Endothelial cell (in vitro differentiated cells): ENCODE data around the gene ZFHX3. TPM values are rescaled to one million over a fixed set of nuclear protein-coding genes. Genes with fewer than 3 reads are reported as not detected.

Experiments
- DNase-seq: peaks from one replicate; pipeline ENCODE4 v3.0.0; 2021; ENCODE audit warnings: low spot score
- H3K27ac Mint-ChIP-seq: one replicate; pipeline ENCODE4 v1.8.0; 2021; ENCODE audit warnings: mixed read lengths, inconsistent platforms; ENCODE audit not compliant: unreplicated experiment
- H3K27me3 Mint-ChIP-seq: one replicate; pipeline ENCODE4 v1.8.0; 2021; ENCODE audit warnings: mild to moderate bottlenecking, moderate library complexity, mixed read lengths, inconsistent platforms; ENCODE audit not compliant: unreplicated experiment
- H3K36me3 Mint-ChIP-seq: one replicate; pipeline ENCODE4 v1.8.0; 2021; ENCODE audit warnings: mild to moderate bottlenecking, low read depth, mixed read lengths, inconsistent platforms; ENCODE audit not compliant: unreplicated experiment
- H3K4me1 Mint-ChIP-seq: one replicate; pipeline ENCODE4 v1.8.0; 2021; ENCODE audit warnings: mild to moderate bottlenecking, mixed read lengths, inconsistent platforms; ENCODE audit not compliant: unreplicated experiment
- H3K4me3 Mint-ChIP-seq: one replicate; pipeline ENCODE4 v1.8.0; 2021; ENCODE audit warnings: mild to moderate bottlenecking, mixed read lengths, inconsistent platforms; ENCODE audit not compliant: unreplicated experiment
- H3K9me3 Mint-ChIP-seq: one replicate; pipeline ENCODE4 v1.8.0; 2021; ENCODE audit warnings: mixed read lengths, inconsistent platforms; ENCODE audit not compliant: unreplicated experiment
- total RNA-seq: library from RNA; stranded (reverse); fragmentation: NEBNext Ultra II Directional; extraction: Animal tissue kit (Norgen Biotek cat#: 25700); gene quantifications from one replicate; pipeline ENCODE4 v1.2.1, GENCODE V29; 2021; ENCODE audit not compliant: unreplicated experiment
- TF ChIP-seq, protein P1 (sequence below): fragments of 200-600 bp; sonication (generic); IDR thresholded peaks from one replicate; pipeline ENCODE4 v1.5.0; 2021; ENCODE audit warnings: antibody characterized with exemption; ENCODE audit not compliant: unreplicated experiment

The ZFHX3 gene
- total RNA-seq, 1 donor from 2014 or later = 17.7 TPM

DNA sequence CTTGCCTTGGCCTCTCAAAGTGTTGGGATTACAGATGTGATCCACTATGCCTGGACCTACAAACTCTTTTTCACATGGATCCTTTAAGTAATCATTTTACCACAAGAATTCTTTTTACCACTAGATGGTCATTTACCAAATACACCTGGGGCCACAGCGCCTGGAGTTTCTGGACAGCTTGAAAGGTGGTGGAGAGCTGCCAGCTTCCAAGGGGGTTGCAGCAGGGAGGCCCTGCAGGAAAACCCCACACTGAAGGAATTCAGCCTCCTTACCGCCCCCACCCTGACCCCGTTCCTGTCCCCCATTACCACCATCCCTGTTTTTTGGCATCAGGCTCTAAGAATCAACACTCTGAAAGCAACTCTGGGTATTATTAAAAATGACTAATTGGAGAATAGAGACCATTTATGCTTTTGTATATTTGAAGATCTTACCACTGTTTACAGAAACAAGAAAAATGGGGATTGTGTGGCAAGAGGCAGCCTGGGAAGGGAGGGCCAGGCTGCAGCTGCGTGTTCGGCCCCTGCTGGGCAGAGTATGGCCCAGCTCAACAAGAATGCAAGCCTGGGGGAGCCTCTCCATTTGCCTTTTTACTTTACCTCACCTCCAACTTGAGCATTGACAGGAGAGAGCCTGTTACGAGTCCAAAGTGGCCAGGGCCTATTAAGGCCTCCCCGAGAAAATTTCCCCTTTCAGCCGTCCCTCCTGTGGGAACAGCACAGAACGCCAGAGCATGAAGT lies 209.9 kb downstream of the ZFHX3 start:
- TF ChIP-seq, protein P1, sequence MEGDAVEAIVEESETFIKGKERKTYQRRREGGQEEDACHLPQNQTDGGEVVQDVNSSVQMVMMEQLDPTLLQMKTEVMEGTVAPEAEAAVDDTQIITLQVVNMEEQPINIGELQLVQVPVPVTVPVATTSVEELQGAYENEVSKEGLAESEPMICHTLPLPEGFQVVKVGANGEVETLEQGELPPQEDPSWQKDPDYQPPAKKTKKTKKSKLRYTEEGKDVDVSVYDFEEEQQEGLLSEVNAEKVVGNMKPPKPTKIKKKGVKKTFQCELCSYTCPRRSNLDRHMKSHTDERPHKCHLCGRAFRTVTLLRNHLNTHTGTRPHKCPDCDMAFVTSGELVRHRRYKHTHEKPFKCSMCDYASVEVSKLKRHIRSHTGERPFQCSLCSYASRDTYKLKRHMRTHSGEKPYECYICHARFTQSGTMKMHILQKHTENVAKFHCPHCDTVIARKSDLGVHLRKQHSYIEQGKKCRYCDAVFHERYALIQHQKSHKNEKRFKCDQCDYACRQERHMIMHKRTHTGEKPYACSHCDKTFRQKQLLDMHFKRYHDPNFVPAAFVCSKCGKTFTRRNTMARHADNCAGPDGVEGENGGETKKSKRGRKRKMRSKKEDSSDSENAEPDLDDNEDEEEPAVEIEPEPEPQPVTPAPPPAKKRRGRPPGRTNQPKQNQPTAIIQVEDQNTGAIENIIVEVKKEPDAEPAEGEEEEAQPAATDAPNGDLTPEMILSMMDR = no peak
- peaks cover 9% of the 10 kb centered on the region for H3K4me1 Mint-ChIP-seq
- peaks cover 4% of the 10 kb centered on the region for H3K27me3 Mint-ChIP-seq
- no peaks in the 10 kb centered on the region for H3K36me3 Mint-ChIP-seq
- no peak overlapping the region for H3K27ac Mint-ChIP-seq
- no peaks in the 10 kb centered on the region for H3K9me3 Mint-ChIP-seq
- DNase-seq = no peak
- H3K4me3 Mint-ChIP-seq = no peak overlapping the region

DNA sequence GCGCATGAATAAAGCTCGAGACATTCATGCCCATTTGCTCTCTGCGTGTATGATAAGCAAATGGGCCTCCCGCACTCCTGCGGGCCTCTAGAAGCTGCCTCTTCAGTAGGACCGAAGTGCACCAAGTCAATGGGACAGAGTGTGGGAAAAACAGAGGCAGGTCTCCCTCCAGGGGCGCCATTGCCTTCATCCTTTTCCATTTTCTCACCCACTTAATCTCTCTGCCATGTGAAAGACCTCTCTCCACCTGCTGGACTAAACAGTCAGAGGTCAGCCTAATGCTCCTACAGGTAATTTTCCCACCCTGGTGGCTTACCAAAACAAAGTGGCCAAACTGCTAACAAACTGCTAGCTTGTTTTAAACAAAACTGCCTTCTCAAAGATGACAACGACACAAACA lies 210.9 kb downstream of the ZFHX3 start:
- TF ChIP-seq, protein P1 = no peak
- DNase-seq = no peak
- H3K9me3 Mint-ChIP-seq = no peaks in the 10 kb centered on the region
- no peak overlapping the region for H3K4me3 Mint-ChIP-seq
- peaks cover 4% of the 10 kb centered on the region for H3K27me3 Mint-ChIP-seq
- H3K27ac Mint-ChIP-seq = no peak overlapping the region
- peaks cover 9% of the 10 kb centered on the region for H3K4me1 Mint-ChIP-seq
- H3K36me3 Mint-ChIP-seq = no peaks in the 10 kb centered on the region

DNA sequence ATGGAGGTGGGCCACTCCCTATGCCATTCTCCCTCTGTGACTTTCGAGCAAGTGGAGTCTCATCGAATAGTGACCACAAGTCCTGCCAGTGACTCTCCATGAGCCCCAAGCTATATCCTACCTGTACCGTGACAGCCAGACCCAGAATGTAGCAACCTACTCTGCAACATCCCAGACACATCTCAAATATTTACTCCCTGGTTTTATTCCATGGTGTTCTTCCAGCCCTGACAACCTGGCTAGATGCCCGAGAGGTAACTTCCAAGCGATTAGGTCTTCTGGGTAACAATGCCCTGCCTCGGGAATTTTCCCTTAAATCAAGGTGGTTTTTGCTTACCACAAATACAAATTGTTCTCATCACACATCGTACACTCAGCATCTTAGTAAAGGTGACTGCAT lies 211.7 kb downstream of the ZFHX3 start:
- no peak overlapping the region for H3K4me3 Mint-ChIP-seq
- peaks cover 4% of the 10 kb centered on the region for H3K27me3 Mint-ChIP-seq
- DNase-seq = no peak
- H3K27ac Mint-ChIP-seq = no peak overlapping the region
- no peaks in the 10 kb centered on the region for H3K9me3 Mint-ChIP-seq
- no peaks in the 10 kb centered on the region for H3K36me3 Mint-ChIP-seq
- peaks cover 9% of the 10 kb centered on the region for H3K4me1 Mint-ChIP-seq
- TF ChIP-seq, protein P1 = no peak

DNA sequence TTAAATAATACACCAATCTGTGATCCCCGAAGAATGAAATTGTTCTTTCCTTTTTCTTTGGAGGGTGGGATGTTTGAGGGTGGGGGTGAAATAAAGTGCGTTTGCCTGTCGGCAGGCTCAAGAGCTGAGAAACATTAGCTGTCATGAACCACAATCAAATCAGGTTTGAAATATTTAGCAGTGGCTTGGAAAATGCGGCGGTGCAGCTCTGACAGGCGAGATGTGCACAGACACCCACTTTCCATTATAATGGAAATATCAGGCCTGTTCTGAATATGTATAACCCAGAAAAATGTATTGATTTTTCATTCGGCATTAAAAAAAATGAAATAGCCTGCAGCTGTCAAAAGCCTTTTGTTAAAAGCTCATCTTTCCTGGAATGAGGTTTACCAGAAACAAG lies 212.8 kb downstream of the ZFHX3 start:
- Mint-ChIP-seq H3K4me1 (peaks cover 6% of the 10 kb centered on the region), H3K27ac (no peak overlapping the region), H3K27me3 (peaks cover 4% of the 10 kb centered on the region), H3K9me3 (no peaks in the 10 kb centered on the region), H3K4me3 (no peak overlapping the region), H3K36me3 (no peaks in the 10 kb centered on the region)
- TF ChIP-seq, protein P1 = no peak
- no peak for DNase-seq

DNA sequence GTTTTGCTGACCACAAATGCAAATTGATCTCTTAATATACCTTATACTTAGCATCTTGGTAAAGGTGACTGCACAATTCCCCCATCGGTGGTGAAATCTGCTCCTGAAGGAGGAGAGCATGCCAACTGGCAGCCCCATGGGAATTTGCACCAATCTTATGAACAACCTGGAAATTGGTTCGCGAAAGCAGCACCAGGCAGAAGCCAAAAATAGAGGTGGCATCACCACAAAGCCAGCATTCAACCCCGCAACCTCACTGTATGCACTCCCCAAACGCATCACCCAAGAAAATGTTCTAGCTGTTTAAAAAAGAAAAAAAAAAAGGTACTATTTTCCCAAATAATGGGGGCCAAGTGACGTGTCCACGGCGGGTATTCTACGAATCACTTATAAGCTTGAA lies 213.4 kb downstream of the ZFHX3 start:
- H3K4me1 Mint-ChIP-seq = peaks cover 6% of the 10 kb centered on the region
- H3K36me3 Mint-ChIP-seq = no peaks in the 10 kb centered on the region
- no peak for DNase-seq
- TF ChIP-seq, protein P1 = no peak
- H3K4me3 Mint-ChIP-seq = no peak overlapping the region
- no peak overlapping the region for H3K27ac Mint-ChIP-seq
- H3K27me3 Mint-ChIP-seq = peaks cover 4% of the 10 kb centered on the region
- H3K9me3 Mint-ChIP-seq = no peaks in the 10 kb centered on the region
